CD4-positive, alpha-beta T cell treated with Interleukin-6 at 100 ng/mL for 8 hours (primary cell): Measurements from ENCODE around the gene TFEC.
"Not testable (repeated sequence)": the region's sequence is repeated elsewhere in the genome, so short reads cannot be mapped to it uniquely, and the experiment has no call there.

Experiments
- DNase-seq: peaks from one replicate; pipeline ENCODE4 v3.0.0-alpha.2; 2020; ENCODE audit warnings: mixed read lengths, low spot score

TFEC gene, protein sequence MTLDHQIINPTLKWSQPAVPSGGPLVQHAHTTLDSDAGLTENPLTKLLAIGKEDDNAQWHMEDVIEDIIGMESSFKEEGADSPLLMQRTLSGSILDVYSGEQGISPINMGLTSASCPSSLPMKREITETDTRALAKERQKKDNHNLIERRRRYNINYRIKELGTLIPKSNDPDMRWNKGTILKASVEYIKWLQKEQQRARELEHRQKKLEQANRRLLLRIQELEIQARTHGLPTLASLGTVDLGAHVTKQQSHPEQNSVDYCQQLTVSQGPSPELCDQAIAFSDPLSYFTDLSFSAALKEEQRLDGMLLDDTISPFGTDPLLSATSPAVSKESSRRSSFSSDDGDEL

DNA sequence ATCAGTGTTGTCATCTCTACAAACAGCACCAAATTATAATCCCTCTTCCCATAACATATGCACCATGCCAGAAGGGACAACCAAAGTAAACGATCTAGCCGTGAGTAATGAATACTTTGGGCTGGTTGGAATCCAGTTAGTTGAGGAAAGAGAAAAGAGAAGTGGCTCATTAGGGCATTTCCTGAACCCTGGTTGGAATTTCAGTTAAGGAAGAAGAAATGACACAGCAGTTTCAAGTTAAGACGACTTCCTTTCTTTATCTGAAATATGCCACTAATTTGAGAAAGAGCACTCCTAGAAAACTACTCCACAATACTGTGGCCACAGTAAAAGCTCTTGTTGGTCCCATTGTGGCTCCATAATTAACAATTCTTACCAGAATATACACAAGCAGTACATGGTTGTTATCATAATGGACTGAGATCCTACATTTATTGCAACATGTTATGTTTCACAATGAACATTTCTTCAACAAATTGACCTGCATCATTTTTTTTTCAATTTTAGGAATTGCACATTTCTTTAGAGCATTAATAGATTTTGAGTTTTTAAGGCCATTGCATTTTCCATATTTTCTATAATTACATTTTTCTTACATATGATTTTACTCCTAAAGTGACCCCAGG is at the start of gene TFEC:
Gene TFEC (minus strand): TSS at position 113 of the 626 bp plus-strand sequence. CDS start 46,322 bp downstream, outside the sequence.
- no peak for DNase-seq

DNA sequence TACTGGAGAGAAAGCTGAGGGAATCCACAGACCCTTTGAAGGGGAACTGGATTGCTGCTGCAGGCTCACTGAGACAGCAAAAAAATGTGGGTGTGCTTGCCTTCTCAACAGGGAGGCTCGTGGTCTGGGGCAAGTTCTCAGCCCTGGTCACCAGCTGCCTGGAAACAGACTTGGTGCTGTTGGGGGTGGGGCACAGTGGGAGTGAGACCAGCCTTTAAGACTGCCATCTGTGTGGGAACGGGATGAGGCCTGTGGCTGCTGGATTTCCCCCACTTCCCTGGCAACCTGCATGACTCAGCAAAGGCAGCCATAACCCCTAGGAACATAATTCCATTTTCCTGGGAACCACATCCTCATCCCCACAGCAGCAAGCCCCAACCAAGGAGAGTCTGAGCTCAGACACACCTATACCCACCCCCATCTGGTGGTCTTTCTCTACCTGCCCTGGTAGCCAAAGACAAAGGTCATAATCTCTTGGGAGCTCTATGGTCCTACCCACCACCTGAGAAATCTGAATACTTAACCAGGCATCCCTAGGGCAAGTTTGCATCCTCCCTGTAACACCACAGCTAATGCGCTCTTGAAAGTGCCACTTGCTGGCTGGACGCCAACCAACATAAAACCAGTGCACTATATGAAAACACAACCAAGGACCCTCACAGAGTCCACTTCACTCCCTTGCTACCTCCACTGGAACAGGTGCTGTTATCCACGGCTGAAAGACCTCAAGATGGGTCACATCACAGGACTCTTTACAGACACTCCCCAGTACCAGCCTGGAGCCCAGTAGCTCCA is 45.0 kb upstream of the TFEC start:
- DNase-seq, result no peak

DNA sequence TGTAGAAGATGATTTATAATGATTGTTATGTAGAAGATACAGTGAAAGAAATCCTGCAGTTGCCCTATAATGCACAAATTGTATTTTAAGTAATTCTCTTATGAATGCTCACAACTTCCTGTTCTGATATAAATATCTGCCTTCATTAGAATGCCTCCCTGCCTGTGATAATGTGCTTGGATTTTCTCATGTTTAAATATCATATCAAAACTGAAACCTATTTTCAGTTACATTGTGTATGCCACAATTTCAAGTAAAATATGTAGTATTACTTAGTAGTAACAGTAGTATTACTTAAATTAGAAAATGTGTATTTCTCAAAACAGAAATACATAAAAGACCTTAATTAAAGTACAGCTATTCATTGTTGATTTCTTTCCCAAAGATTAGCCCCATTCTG is 41.1 kb upstream of the TFEC start:
- no peak for DNase-seq

DNA sequence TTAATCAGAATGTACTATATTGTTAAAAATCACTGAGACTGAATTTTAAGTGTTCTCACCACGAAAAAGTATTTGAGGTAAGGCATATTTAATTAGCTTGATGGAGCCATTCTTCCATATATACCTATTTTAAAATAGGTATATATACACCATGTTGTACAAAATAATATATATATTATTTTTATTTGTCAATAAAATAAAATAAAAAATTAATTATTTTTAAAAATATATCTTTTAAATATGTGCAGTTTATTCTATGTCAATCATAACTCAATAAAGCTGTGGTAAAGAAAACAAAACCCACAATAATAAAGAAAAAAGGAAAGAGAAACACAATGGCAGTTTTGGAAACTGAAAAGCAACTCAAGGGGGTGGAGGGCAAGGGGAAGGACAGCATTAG is 33.6 kb upstream of the TFEC start:
- DNase-seq, result no peak

- no peak for DNase-seq
These were observed 32.1 kb upstream of the TFEC start for GRCh38 chr7:116062666-116063065.

DNA sequence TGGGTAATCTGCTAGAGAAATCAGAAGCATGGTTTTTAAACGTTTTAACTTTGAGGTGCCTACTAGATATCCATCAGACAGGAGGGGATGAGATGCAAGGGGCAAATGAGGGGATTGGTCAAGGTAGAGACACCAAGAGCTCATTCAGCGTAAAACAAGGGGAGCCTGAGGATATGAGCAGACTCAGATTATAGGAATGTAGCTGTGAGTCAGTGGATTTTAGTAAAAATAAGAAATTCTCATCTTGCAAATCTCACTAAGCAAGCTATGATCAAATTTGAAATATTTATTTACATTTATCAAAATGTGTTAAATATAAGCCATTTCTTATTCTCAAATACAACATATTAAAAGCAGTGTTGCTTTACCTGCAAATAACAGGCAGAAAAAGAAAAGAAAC is 21.4 kb upstream of the TFEC start:
- no peak for DNase-seq

DNA sequence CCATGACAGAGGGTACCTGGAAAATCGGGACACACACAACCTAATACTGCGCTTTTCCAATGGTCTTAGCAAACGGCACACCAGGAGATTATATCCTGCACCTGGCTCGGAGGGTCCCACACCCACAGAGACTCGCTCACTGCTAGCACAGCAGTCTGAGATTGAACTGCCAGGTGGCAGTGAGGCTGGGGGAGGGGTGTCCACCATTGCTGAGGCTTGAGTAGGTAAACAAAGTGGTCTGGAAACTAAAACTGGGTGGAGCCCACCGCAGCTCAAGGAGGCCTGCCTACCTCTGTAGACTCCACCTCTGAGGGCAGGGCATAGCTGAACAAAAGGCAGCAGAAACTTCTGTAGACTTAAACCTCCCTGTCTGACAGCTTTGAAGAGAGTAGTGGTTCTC is 16.7 kb upstream of the TFEC start:
- DNase-seq, result not testable (repeated sequence)

DNA sequence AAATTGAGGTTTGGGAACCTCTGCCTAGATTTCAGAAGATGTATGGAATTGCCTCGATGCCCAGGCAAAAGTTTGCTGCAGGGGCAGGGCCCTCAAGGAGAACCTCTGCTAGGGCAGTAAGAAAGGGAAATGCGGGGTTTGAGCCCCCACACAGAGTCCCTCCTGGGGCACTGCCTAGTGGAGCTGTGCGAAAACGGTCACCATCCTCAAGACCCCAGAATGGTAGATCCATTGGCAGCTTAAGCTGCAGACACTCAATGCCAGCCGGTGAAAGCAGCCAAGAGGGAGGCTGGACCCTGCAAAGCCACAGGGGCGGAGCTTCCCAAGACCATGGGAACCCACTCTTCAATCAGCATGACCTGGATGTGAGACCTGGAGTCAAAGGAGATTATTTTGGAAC is 15.0 kb upstream of the TFEC start:
- DNase-seq, result no peak

DNA sequence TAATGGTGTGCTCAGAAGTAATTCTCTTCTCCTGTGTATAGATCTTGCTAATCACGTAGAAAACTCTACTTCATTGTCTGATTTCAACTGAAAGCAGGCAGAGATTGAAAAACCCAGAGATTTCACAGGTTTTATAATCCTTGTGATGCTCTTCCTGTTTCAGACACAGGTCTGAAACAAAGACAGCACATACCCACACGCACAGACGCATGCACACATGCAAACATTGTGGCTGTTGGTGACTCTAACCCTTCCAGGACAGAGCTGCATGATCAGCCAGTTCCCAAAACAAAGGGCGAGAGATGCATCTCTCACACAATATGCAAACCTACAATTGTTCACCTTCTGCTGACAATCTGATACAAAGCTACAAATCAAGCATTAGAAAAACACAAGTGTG is 11.1 kb upstream of the TFEC start:
- DNase-seq, result no peak

GRCh38 chr7:116037401-116037800 is 6.8 kb upstream of the TFEC start:
- no peak for DNase-seq

GRCh38 chr7:116034411-116034810 is 3.8 kb upstream of the TFEC start:
- no peak for DNase-seq

DNA sequence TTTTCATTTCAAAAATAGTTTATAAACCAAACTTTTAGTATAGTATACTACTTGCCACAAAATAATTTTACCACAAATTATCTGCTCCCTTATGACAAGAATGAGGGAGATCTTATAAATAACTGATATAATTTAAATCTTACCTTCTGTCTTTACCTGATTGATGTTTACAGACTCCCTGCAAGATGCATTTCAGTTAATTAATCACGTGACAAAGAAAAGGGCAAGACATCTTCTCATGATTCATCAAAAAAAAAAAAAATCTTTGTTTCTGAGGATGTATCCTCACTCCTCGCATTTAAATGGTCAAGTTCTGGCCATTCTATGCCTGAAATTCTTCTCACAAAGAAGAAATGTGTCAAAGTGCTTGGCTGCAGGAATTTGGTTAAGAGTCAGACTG is 2.3 kb upstream of the TFEC start:
- DNase-seq, result no peak

GRCh38 chr7:116028787-116029186 is 1.8 kb downstream of the TFEC start:
- DNase-seq, result no peak

DNA sequence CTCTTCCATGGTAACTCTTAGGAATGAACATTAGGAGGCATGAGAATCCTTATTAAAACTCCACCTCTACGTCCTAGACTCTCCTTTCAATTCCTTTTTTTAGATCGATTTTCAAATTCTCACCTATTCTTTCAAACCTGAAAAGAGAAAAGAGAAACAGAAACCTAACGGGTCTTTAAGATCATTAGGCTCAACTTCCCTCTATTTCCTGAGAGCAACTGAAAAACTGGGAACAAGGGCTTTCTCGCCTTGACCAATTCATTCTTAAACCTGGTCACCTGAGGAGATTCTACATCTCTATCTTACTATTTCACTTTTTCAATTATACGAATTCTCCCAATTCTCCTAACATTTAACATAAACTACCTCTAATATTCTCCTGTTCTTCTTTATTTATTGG is 2.8 kb downstream of the TFEC start:
- no peak for DNase-seq

DNA sequence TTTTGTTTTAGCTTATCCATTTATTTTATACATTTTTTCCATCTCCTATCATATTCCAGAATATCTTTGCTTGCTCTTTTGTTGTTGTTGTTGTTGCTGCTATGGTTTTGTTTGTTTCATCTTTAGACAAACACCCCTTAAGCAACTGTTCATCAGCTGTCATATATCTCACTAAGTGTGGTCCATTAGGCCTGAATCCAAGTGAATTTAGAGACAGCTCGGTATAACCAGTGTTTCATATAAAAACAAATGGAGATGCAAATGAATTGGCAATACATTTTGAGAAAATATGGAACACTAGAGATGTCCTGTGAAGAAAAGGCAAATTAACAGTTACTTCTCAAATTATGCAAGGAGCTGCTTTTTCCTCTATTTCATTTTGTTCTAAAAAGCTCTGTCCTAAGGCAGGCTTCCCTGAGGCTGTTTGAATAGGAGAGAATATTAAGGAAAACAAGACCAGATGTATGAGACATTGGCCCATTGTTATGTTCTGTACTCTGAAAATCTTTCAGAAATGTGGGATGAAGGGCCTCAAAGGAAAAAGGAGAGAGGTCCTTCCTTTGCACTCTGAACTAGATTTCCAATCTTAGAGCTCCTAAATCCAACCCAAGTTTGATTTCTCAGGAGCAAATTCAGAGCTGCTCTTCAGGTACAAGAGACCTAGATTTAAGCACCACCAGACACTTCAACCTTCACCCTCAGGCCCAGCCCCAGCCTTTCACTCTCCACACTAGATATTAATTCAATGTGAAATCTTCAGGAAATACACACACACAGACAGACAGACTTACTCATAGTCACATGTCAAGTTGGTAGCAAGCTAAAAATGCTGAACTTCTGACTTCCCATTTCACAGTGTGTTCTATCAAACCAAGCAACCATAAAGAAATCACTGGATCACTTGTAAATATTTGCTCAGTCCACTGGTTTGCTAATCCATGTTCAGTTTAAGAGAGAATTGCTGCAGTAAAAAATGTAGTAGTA is 5.4 kb downstream of the TFEC start:
- DNase-seq, result no peak

DNA sequence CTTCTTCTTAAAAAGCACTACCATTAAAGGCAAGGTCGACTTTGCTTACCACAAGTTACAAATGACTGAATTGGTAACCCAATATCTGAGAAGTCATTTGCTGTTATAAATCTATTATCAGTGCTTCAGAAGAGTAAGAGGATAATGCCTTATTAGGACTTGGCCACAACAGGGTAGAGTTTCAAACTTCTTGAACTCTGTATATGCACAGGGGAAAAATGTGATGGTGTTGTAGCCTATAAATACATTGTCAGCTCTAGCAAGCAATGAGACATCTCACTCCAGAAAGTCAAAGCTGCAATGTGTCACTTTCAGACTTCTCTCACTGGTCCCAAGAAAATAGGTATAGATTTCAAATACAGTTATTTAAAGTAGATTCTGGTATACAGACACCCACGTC is 9.3 kb downstream of the TFEC start:
- DNase-seq, result no peak

GRCh38 chr7:116018731-116019130 is 11.8 kb downstream of the TFEC start:
- DNase-seq, result no peak

- no peak for DNase-seq
These were observed 16.9 kb downstream of the TFEC start for GRCh38 chr7:116013675-116014074.

GRCh38 chr7:116011584-116011983 is 19.0 kb downstream of the TFEC start:
- DNase-seq, result no peak

GRCh38 chr7:116004762-116005161 is 25.8 kb downstream of the TFEC start:
- not testable (repeated sequence) for DNase-seq

- no peak for DNase-seq
These were observed 33.3 kb downstream of the TFEC start for GRCh38 chr7:115997221-115997620.

GRCh38 chr7:115995701-115996100 is 34.9 kb downstream of the TFEC start:
- DNase-seq, result no peak
